NCI-H446 (cell line): ENCODE data around the gene NT5C.
"Not testable (repeated sequence)": the region's sequence is repeated elsewhere in the genome, so short reads cannot be mapped to it uniquely, and the experiment has no call there.

ENCODE experiments used
- DNase-seq, 2 experiments: peaks; one replicate each; lab custom pipeline; 2025; lab: John Stamatoyannopoulos, UW

NT5C gene

DNA sequence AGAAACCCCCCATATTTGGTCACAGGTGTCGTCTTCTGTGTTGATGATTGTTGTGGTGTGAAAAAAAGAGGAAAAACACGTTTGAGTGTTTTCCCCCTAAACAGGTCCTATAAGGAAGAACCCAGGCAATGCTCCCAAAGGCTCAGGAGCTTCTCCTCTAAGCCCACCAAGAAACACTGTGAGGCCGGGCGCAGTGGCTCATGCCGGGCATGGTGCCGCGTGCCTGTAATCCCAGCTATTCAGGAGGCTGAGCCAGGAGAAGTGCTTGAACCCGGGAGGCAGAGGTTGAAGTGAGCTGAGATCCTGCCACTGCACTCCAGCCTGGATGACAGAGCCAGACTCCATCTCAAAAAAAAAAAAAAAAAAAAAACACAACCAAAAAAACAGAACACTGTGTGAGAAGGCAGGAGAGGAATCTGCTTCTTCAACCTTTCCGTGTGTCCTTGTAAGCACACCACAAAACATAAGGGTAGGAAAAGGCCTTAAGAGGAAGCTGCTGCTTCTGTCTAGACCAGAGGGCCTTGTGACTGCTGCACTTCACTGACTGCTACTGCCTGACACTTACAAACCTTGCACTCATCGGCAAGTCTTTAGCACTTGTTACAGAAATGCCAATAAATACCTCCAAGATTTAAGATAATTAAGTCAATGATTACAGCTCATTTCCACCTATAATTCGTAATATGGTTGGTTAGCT, 13.4 kb upstream of the NT5C start:
- no peak for DNase-seq

DNA sequence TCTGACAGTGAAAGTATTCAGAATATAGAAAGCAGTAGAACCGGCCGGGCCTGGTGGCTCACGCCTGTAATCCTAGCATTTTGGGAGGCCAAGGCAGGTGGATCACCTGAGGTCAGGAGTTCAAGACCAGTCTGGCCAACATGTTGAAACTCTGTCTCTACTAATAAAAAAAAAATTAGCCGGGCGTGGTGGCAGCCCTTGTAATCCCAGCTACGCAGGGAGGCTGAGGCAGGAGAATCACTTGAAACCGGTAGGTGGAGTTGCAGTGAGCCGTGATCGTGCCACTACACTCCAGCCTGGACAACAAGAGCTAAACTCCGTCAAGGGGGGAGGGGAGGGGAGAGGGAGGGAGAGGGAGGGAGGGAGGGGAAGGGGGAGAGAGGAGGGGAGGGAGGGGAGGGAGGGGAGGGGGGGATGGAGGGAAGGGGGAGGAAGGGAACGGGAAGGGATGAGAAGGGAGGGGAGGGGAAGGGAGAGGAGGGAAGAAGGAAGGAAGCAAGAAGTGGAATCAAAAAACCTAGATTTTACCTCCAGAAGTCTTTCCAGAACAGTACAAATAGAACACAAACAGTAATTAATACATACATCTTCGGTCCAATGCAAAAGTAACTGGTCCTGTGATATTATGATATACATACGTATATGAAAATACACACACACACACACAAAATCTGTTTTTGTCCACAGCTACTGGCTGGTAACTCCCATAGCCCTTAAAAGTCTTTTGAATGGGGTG, 10.9 kb upstream of the NT5C start:
- DNase-seq = no peak

DNA sequence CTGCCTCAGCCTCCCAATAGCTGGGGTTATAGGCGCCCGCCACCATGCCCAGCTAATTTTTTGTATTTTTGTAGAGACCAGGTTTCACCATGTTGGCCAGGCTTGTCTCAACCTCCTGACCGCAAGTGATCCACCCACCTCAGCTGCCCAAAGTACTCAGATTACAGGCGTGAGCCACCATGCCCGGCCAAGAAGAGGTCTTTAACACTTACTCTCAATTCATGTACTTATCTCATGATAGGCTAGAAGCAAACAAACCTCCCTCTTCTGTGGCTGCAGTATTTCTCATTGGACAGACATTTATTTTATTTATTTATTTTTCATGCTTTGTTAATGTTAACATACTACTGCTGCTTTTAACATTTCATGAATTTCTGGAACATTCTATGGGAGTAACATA, 7.0 kb upstream of the NT5C start:
- DNase-seq = no peak

DNA sequence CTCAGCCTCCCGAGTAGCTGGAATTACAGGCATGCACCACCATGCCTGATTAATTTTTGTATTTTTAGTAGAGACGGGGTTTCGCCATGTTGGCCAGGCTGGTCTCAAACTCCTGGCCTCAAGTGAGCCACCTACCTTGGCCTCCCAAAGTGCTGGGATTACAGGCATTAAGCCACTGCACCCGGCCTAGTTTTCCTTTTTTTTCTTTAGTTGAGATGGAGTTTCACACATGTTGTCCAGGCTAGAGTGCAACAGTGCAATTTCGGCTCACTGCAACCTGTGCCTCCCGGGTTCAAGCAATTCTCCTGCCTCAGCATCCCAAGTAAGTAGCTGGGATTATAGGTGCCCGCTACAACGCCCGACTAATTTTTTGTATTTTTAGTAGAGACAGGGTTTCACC, 6.2 kb upstream of the NT5C start:
- DNase-seq = not testable (repeated sequence)

DNA sequence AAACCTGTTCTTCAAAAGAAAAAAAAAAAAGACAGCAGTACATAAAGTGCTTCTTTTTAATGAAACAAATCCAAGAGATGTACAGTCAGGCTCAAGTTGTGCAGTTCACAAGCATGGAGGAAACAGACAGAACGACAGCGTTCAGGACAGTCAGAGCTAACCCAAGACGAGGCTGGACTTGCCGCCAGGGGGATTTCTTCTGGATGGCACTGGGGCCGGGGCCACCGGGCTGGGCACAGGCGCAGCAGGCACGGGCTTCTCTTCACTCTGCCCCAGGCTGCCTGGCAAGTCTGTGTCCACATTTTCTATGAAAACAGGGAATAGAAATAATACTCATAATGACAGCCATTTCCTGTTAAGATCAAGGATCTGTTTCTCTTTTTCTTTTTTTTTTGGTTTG, 4.4 kb upstream of the NT5C start:
- no peak for DNase-seq

DNA sequence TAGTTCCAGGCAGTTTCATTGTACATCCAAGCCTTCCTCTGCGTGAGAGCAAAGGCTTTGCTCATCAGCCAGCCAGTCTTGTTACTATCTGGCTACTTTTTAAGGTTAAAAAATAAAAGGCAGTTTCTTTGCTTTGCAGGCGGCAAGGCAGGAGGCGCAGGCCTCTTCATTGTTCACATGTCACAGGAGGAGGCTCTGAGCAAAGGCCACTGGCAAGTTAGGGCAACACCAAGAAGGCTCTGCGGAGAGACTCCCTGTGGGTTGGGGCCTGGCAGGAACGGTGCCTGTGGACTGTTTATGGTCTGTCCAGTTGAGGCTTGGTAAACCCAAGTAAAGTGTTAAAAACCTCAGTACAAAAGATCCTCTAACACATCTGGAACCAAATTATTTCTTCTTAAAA, 3.9 kb upstream of the NT5C start:
- no peak for DNase-seq

DNA sequence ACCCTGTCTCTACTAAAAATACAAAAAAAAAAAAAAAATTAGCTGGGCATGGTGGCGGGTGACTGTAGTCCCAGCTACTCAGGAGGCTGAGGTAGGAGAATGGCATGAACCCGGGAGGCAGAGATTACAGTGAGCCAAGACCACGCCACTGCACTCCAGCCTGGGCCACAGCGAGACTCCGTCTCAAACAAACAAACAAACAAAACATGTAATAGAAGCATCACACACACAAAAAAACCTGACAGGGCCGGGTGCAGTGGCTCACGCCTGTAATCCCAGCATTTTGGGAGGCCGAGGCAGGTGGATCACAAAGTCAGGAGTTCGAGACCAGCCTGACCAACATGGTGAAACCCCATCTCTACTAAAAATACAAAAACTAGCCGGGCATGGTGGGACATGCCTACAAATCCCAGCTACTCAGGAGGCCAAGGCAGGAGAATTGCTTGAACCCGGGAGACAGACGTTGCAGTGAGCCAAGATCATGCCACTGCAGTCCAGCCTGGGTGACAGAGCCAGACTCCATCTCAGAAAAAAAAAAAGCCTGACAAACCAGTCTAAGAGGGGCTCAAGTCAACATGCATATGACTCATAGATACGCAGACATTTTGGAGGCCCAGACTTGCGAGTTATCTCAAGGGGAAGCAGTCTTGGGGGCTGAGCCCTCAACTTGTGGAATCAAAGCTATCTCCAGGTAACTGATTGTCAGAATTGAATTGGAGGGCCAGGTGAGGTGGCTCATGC, 2.2 kb upstream of the NT5C start:
- not testable (repeated sequence) for DNase-seq

DNA sequence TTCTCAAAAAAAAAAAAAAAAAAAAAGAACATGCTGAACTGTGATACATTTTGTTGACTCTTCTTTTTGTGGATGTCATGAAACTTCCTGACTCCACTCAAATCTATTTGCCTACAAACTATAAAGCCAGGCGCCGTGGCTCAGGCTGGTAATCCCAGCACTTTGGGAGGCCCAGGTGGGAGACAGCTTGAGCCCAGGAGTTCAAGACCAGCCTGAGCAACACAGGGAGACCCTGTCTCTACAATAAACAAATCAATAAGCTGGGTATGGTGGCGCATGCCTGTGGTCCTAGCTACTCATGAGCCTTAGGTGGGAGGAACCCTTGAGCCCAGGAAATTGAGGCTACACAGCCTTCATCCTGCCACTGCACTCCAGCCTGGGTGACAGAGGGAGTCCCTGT, 1.5 kb upstream of the NT5C start:
- no peak for DNase-seq

DNA sequence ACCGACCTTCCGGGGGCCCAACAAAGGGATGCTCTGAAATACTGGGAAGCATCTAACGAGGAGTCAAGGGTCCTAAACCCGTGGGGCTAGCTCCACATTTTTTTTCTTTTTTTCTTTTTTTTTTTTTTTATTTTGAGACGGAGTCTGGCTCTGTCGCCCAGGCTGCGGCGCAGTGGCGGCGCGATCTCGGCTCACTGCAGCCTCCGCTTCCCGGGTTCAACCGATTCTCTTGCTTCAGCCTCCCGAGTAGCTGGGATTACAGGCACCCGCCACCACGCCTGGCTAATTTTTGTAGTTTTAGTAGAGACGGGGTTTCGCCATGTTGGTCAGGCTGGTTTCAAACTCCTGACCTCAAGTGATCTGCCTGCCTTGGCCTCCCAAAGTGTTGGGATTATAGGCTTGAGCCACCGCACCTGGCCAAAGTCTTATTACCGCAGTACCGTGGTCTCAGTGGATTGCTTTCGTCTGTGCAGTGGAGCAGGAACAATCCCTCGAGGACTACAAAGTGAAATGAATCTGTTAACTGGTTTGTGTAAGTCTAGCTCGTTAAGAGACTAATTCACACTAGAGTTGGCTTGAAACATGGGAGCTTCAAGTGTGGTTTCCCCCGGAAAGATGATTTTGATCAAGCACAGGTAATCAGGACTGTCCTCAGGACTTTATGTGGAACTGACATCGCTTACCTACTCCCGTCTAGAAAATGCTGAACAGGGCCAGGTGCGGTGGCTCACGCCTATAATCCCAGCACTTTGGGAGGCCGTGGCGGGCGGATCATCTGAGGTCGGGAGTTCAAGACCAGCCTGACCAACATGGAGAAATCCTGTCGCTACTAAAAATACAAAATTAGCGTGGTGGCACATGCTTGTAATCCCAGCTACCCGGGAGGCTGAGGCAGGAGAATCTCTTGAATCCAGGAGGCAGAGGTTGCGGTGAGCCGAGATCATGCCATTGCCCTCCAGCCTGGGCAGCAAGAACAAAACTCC, 767 bp upstream of the NT5C start:
- not testable (repeated sequence) for DNase-seq

DNA sequence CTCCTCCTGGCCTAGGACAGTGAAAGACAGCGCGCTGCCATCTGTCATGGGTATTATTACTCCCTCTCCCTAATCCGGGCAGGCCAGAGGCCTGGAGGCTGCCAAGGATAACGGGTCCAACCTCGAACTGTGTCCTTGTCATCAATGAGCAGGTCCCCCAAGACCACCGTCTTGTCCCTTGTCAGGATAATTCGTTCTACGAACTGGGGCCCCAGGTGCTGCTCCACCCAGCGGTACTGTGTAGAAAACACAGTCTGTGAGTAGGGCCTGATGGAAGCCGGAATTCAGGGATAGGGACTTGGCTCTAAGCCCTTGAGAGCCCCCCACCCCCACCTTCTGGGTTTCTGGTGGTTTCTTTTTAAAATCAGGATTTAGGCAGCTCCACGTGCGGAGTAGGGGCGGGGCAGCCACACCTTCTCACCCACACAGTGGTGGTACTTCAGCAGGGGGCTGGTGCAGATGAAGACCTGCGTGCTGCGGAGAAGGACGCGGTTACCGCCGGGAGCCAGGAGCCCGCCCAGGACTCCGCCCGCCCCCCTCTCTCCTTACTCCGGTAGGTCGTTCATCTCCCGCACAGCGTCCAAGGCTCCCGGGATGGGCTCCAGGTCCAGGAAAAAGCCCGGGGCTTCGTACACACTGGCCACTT, 787 bp downstream of the NT5C start:
- peak in 1 of 2 experiments; percentile 72 for DNase-seq

DNA sequence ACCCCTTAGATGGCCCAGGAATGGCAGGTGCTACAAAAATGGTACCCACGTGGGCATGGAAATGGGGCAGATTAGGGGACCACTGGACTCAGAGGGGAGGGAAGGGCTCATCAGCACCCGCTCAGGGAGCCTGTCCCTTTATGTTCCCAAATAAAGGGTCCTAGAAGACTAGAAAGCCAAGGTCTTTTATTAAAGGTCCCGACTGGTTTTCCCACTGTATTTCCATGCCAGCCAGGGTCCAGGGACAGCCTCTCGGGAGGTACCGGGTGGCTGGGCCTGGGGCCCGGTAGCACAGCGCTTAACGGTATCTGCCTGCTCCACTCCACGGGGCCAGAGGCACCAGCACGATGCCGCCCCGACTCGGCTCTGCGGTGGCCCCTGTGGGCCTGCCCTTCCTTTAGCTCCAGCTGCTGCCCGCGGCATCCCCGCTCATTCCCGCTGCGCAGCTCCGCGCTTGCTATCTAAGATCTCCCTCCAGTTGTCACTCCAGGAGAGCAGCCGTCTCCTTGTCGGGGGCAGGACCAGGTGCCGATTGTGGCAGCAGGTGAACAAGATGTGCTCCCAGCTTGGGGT, 1.4 kb downstream of the NT5C start:
- DNase-seq = no peak

DNA sequence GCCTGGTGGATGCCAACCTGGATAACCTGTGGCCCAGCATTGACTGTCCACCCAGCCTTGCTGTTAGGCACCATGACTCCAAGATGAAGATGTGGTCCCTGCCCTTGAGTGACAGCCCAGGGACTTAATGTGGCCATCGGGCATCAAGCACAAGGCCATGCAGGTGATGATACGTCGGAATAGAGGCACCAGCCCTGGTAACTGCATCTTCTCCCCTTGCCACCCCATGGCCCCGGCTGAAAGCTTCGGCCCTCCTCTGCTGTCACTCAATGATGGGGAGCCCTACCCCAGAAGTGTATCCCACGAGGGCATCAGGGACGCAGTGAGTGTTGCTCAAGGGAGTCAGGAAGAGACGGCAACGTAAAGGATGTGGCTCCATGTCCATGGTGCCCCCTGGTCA, 2.0 kb downstream of the NT5C start:
- DNase-seq = no peak

DNA sequence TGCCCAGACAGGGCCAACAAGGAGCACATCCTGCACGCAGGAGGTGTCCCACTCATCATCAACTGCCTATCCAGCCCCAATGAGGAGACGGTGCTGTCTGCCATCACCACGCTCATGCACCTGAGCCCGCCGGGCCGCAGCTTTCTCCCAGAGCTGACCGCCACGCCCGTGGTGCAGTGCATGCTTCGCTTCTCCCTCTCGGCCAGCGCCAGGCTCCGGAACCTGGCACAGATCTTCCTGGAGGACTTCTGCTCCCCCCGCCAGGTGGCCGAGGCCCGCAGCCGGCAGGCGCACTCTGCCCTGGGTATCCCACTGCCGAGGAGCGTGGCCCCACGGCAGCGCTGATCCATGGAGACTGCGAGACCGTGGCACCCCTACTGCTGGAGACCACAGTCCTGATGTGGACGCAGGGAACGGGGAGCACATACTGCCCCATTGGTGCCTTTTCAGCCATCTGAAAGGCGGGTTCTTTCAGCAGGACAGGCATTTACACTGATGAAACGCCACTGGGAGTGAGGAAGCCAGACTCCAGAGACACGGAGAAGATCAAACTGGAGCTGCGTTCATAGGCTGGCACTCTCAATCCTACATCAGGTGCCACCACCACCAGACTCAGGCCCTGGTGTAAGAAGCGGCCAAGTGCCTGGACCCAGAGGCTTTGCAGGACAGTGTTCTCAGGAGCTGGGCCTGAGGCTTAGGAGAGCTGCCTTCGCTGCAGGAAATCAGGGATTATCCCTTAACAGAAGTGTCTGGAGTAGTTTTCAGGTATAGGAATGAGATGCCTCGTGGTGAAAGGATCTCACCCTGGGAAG, 2.6 kb downstream of the NT5C start:
- DNase-seq = no peak

DNA sequence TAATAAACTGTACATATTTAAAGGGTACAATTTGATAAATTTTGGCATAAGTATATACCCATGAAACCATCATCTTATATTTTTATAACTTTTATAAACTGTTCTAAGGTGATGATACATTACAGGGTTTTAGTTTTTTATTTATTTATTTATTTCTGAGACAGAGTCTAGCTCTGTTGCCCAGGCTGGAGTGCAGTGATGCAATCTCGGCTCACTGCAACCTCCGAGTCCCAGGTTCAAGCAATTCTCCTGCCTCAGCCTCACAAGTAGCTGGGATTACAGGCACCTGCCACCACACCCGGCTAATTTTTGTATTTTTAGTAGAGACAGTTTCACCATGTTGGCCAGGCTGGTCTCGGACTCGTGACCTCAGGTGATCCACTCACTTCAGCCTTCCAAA, 3.6 kb downstream of the NT5C start:
- not testable (repeated sequence) for DNase-seq

DNA sequence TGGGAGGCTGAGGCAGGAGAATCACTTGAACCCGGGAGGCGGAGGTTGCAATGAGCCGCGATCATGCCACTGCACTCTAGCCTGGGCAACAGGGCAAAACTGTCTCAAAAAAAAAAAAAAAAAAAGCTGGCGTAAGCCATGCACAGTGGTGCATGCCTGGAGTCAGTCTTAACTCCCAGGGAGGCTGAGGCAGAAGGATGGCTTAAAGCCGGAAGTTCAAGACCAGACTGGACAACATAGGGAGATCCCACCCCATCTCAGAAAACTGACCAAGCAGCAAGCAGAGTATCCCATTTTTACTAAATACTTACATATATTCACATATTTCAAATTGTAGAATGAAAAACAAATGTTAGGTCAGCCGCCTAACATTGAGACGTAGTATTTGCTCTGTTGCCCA, 4.6 kb downstream of the NT5C start:
- no peak for DNase-seq

DNA sequence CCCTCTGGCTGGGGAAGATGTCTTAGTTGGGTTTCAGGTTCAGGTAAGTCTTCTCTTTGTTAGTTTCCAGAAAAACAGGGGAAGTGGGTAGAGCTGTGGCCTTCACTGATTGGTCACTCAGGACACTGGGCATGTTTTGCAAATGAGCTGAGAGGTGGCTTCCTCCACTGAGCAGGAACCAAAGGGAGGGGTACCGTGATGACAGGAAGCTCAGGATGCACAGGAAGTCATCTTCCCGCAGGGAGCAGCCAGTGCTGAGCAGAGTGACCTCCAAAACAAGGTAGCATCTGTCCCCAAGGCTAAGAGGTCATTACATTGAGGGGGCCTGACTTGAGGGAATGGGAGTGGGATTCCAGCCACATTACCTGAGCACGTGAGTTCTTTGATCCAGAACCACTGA, 5.6 kb downstream of the NT5C start:
- DNase-seq = no peak

DNA sequence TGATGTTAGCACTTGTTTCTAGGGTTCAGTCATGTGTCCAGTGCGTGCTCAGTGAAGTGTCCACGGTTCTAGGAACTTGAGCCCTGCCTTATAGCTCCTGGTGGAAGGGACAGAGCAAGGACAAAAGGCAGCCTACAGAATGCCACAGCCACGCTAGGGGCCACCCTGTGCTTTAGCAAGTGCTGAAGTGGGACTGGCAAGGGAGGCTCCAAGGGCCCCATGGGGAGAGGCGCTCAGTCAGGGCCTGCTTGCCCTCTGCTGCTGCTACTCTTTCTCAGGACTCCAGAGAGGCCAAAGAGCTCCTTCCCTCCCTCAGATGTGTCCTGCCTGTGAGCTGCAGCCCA, 6.8 kb downstream of the NT5C start:
- DNase-seq = no peak

DNA sequence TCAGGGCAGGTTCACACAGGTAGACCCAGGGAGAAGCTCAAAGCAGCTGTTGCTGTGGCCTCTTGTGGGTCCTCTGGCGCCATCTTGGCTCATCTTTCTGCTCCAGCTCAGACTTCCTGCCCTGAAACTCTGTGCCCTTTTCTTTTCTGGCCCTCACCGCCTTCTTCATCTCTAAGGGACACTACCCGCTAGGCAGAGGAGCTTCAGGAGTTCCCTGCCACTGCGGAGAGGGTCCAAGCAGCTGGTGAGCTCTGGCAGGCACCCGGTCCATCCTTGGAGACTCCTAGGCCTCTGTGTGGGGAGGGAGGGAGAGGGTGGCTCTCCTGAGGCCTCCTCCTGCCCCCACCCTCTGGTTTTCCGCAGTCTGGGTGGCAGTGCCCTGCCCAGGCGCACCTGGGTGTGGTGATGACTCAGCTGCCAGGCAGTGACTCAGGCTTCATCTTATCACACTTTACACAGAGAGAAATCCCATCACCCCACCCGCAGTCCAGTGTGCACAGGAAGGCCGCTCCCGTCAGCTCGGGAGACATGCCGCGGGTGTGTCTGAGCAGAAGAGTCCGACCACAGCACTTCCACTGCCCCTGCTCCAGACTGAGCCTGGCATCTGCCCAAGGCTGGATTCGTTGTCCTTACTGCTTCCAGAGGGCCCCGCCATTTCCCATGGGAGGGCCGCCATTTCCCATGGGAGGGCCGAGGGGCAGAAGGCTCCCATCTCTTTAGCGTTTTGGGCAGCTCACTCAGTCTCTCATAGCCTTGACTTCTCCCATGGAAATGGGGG, 7.3 kb downstream of the NT5C start:
- no peak for DNase-seq

DNA sequence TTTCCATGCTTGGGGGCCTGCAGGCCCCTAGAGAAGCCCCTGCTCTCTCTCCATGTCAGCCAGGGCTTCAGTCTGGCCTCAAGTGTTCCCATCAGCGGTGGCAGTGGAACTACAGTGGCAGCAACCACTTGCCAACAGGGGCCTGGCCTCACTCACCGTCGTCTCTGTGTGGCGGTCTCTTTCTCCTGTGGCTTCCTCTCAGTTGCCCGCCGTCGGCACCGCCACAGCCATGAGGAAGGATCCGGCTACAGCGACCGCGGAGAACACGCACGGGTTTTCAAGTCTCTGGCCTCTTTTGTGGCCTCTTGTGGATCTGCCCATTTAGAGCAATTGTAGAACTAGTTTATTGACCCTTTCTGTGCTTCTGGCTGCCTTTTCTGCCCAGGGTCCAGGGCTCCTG, 13.2 kb downstream of the NT5C start:
- no peak for DNase-seq

DNA sequence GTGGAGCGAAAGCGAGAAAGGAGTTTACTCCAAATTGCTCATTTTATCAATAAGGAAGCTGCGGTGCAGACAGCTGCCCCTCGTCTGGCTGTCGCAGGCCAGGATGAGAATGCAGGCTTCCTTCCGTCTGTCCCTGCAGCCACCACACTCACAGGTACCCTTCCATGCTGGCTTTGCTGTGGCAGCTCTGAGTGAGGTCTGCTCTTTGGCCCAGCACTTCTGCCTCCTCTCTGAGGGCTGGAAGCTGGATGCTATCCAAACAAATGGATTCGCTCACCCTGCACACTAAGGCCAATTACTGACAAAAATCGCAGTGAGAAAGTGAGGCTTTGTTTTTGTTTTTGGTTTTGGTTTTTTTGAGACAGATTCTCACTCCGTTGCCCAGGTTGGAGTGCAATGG, 14.8 kb downstream of the NT5C start:
- no peak for DNase-seq
